Activated T-cell treated with anti-CD3 and anti-CD28 coated beads, Interleukin-2, amount 50 U/mL, for 1 hour (primary cell): ENCODE data around the gene LPGAT1.
"Not testable (repeated sequence)": the region's sequence is repeated elsewhere in the genome, so short reads cannot be mapped to it uniquely, and the experiment has no call there.

Experiments used
- DNase-seq: peaks from one replicate; pipeline ENCODE4 v3.0.0-alpha.2; 2020

Gene LPGAT1

DNA sequence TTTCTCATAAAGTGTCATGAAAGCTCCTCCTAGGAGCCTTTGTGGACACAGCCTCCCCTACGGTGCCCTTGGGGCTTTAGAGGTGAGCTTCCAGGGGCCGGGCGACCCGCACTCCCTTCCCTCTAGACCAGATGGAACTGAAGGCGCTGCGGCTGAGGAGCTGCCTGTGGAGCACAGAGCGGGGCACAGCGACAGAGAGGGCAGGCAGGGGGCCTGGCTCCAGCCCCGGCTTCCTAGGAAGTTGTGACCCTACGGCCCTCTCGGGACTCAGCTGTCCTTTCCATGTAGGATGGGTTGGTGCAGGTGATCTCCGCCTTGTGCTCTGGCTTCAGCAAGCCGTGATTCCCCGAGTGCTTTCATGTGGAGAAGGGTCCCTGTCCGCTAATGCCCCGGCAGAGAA is 131.5 kb downstream of the LPGAT1 start:
- DNase-seq: no peak

DNA sequence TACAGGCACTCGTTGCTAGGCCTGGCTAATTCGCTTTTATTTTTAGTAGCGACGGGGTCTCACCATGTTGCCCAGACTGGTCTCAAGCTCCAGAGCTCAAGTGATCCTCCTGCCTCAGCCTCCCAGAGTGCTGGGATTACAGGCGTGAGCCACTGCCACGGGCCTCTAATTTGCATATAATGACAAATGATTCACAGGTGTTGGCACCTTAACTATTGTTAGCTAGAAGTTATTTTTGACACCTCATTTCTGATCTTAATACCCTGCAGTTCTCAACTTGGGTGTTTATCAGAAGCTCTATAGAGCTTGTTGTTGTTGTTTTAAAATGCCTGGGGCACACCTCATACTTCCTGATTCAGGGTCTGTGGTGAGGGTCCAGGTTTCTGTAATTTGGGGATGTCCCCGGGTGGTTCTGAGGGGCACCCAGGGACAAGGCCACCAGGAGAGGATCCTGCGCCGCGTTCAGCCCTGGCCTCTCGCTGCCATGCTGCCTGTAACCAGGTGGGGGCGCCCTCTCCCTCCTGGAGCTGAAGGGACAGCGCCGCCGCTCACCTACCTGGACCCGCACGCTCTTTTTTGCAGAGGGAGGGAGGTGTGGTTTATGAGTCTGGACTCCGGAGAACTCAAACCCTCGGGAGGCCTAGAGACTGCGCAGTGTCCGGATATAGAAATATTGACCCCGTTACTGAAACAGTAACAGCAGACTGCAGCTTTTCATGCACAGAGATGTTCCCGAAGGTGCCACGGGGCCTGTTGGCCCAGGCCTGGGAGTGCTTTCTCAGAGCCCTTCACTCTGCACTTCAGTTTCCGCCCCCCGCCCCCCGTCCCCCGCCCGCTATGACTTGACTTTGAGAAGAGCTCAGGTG is 132.2 kb downstream of the LPGAT1 start:
- DNase-seq: peak; percentile 84

GRCh38 chr1:211697356-211697755 is 133.2 kb downstream of the LPGAT1 start:
- no peak for DNase-seq

GRCh38 chr1:211695135-211695816 is 135.3 kb downstream of the LPGAT1 start:
- DNase-seq: no peak

DNA sequence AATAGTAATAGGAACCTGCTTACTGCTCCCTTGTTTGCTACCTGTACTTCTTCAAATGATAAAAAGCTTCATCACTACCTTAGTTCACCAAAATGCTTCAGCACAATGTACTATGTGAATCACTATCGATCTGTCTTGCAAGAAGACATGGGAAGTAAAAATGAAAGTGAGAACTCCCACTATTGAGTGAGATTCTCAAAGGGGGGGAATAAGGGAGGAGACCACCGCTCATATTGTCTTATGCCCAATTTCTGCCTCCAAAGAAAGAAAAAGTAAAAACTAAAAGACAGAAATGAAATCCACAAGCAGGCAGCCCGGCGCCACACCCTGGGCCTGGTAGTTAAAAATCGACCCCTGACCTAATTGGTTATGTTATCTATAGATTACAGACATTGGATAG is 136.7 kb downstream of the LPGAT1 start:
- not testable (repeated sequence) for DNase-seq
